ENCODE data around the gene CEP250. TPM values are rescaled to one million over a fixed set of nuclear protein-coding genes. Genes with fewer than 3 reads are reported as not detected.

CEP250 gene
- total RNA-seq, 1 experiment from 2014 or later = 52.5 TPM

DNA sequence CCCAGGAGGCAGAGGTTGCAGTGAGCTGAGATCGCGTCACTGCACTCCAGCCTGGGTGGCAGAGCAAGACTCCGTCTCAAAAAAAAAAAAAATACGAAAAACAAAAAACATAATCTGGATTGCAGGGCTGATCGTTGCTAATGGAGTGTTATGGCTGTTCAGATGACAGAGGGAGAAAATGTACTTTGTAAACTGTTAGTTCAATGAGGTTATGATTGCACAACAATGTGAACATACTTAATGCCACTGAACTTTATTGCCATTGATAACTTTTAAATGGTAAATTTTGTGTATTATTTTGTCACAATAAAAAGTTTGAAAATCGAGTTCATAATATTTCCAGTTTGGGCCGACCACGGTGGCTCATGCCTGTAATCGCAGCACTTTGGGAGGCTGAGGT, 63.6 kb downstream of the CEP250 start:
- Histone ChIP-seq H4K20me1 (ENCODE audit: low read length) (no peaks in the 10 kb centered on the region), H2AFZ (ENCODE audit: low read length) (no peak overlapping the region), H3K36me3 (ENCODE audit: low read depth, low read length) (0 out of 2 replicates have a peak, but pooled peaks cover 4% of the 10 kb centered on the region), H3K27me3 (ENCODE audit: low read length) (no peaks in the 10 kb centered on the region), H3K79me2 (ENCODE audit: low read length) (no peaks in the 10 kb centered on the region), H3K27ac (ENCODE audit: low read length) (no peak overlapping the region), H3K4me2 (ENCODE audit: low read length) (no peak overlapping the region), H3K4me1 (ENCODE audit: insufficient read depth, low read length) (peaks cover 25% of the 10 kb centered on the region), H3K9me3 (ENCODE audit: low read length) (no peaks in the 10 kb centered on the region), H3K4me3 (ENCODE audit: low read length) (no peak overlapping the region), H3K9me2 (replicated peaks; ENCODE audit: low read length) (no peaks in the 10 kb centered on the region), H3F3A (ENCODE audit: low read length, unreplicated experiment) (peaks cover 4% of the 10 kb centered on the region), H3K9ac (ENCODE audit: low read length) (no peak overlapping the region)
- TF ChIP-seq, protein P1, sequence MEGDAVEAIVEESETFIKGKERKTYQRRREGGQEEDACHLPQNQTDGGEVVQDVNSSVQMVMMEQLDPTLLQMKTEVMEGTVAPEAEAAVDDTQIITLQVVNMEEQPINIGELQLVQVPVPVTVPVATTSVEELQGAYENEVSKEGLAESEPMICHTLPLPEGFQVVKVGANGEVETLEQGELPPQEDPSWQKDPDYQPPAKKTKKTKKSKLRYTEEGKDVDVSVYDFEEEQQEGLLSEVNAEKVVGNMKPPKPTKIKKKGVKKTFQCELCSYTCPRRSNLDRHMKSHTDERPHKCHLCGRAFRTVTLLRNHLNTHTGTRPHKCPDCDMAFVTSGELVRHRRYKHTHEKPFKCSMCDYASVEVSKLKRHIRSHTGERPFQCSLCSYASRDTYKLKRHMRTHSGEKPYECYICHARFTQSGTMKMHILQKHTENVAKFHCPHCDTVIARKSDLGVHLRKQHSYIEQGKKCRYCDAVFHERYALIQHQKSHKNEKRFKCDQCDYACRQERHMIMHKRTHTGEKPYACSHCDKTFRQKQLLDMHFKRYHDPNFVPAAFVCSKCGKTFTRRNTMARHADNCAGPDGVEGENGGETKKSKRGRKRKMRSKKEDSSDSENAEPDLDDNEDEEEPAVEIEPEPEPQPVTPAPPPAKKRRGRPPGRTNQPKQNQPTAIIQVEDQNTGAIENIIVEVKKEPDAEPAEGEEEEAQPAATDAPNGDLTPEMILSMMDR (conservative IDR thresholded peaks at IDR 0.05; ENCODE audit: low read depth, low read length) = no peak
- TF ChIP-seq EZH2phosphoT487 (IDR thresholded peaks at IDR 0.05; ENCODE audit: borderline replicate concordance, low read length) (no peak), EZH2 (IDR thresholded peaks at IDR 0.05; ENCODE audit: low read length, unreplicated experiment) (no peak)
- ATAC-seq = no peak
- intact Hi-C loops (cut with micrococcal nuclease) = loop anchor here (10.0 kb wide), 1 partner anchor 146 kb away; the partner anchor contains the start of genes CPNE1 and RBM12
- POLR2A ChIA-PET (ENCODE audit: unreplicated experiment) = interaction anchor here (0.6 kb wide), 1 partner anchor 180 kb away, joined by 9 read pairs; the partner anchor contains the start of genes NFS1 and ROMO1
- CTCF ChIA-PET = no interaction called here
- no peak for DNase-seq
- BruUV-seq (replicated peaks) = no TSS peak

DNA sequence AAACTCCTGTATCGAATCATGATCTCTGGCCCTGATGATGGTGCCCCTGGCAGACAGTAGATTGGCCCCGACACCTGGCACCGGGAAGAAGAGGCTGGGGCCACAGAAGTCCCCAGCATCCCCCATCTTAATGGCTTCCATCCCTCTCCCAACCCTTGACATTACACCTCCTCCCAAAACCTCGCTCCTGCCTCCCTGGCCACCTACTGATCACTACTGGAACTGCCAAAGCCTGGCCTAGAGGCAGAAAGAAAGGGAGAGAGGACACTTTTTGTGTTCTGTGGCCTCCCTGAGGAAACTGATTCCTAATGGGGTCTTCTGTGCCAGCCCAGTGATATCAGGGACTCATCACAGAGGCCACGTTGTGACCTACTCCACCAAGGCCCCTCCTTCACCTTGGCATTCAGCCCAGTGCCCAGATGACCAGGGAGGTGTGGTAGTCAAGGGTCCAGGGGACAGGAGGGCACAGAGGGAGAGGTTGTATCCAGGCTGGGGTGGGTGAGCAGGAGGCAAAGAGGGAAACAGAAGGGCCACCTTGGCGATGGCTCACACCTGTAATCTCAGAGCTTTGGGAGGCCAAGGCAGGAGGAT, 68.0 kb downstream of the CEP250 start:
- H4K20me1 ChIP-seq (ENCODE audit: low read length) = no peaks in the 10 kb centered on the region
- intact Hi-C loops (cut with micrococcal nuclease) = no loop called here
- H3K9me3 ChIP-seq (ENCODE audit: low read length) = no peaks in the 10 kb centered on the region
- no peak overlapping the region for H3K27ac ChIP-seq (ENCODE audit: low read length)
- POLR2A ChIA-PET (ENCODE audit: unreplicated experiment) = no interaction called here
- H3K9ac ChIP-seq (ENCODE audit: low read length) = no peak overlapping the region
- no peaks in the 10 kb centered on the region for H3F3A ChIP-seq (ENCODE audit: low read length, unreplicated experiment)
- CTCF ChIA-PET = no interaction called here
- no peaks in the 10 kb centered on the region for H3K79me2 ChIP-seq (ENCODE audit: low read length)
- H3K36me3 ChIP-seq (ENCODE audit: low read depth, low read length) = no peaks in the 10 kb centered on the region
- H3K4me1 ChIP-seq (ENCODE audit: insufficient read depth, low read length) = no peaks in the 10 kb centered on the region
- ATAC-seq = peak; percentile 71; the same call in 1 of the 2 replicates
- H3K27me3 ChIP-seq (ENCODE audit: low read length) = no peaks in the 10 kb centered on the region
- no peak overlapping the region for H3K4me2 ChIP-seq (ENCODE audit: low read length)
- no peak for TF ChIP-seq EZH2 (IDR thresholded peaks at IDR 0.05; ENCODE audit: low read length, unreplicated experiment)
- TF ChIP-seq, protein P1 (conservative IDR thresholded peaks at IDR 0.05; ENCODE audit: low read depth, low read length) = peak; percentile 71
- no peaks in the 10 kb centered on the region for H3K9me2 ChIP-seq (replicated peaks; ENCODE audit: low read length)
- no TSS peak for BruUV-seq (replicated peaks)
- no peak overlapping the region for H3K4me3 ChIP-seq (ENCODE audit: low read length)
- H2AFZ ChIP-seq (ENCODE audit: low read length) = no peak overlapping the region
- DNase-seq = peak; percentile 57

DNA sequence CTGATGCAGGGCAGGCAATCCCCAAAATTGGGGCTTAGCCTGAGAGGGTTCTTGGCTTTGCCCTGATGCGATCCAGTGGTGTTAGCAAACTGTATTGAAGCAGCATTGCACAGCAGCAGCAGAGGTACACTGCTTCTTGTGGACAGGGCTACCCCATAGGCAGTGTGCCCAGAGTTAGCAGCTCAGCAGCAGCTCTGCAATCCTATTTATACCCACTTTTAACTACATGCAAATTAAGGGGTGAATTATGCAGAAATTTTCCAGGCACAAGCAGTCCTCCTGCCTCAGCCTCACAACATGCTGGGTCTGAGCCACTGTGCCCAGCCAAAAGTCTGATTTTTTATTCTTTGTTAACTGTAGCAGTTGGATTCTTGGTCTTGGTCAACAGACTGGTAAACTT, 70.2 kb downstream of the CEP250 start:
- no peaks in the 10 kb centered on the region for H3K79me2 ChIP-seq (ENCODE audit: low read length)
- no peak overlapping the region for H2AFZ ChIP-seq (ENCODE audit: low read length)
- no peaks in the 10 kb centered on the region for H3K27me3 ChIP-seq (ENCODE audit: low read length)
- H3K4me1 ChIP-seq (ENCODE audit: insufficient read depth, low read length) = no peaks in the 10 kb centered on the region
- H3K4me3 ChIP-seq (ENCODE audit: low read length) = no peak overlapping the region
- no TSS peak for BruUV-seq (replicated peaks)
- H3K36me3 ChIP-seq (ENCODE audit: low read depth, low read length) = no peaks in the 10 kb centered on the region
- H3K4me2 ChIP-seq (ENCODE audit: low read length) = no peak overlapping the region
- no peak for ATAC-seq
- intact Hi-C loops (cut with micrococcal nuclease) = no loop called here
- ChIA-PET CTCF (no interaction called here), POLR2A (ENCODE audit: unreplicated experiment) (no interaction called here)
- no peak overlapping the region for H3K27ac ChIP-seq (ENCODE audit: low read length)
- no peaks in the 10 kb centered on the region for H3K9me3 ChIP-seq (ENCODE audit: low read length)
- no peaks in the 10 kb centered on the region for H3K9me2 ChIP-seq (replicated peaks; ENCODE audit: low read length)
- no peak overlapping the region for H3K9ac ChIP-seq (ENCODE audit: low read length)
- DNase-seq = no peak
- no peak for TF ChIP-seq EZH2phosphoT487 (IDR thresholded peaks at IDR 0.05; ENCODE audit: borderline replicate concordance, low read length)
- no peak for TF ChIP-seq EZH2 (IDR thresholded peaks at IDR 0.05; ENCODE audit: low read length, unreplicated experiment)
- TF ChIP-seq, protein P1 (conservative IDR thresholded peaks at IDR 0.05; ENCODE audit: low read depth, low read length) = no peak
- no peaks in the 10 kb centered on the region for H3F3A ChIP-seq (ENCODE audit: low read length, unreplicated experiment)
- H4K20me1 ChIP-seq (ENCODE audit: low read length) = no peaks in the 10 kb centered on the region
